Skeletal muscle satellite cell (primary cell): ENCODE results near the gene ITLN2.
"Not testable (repeated sequence)": the region's sequence is repeated elsewhere in the genome, so short reads cannot be mapped to it uniquely, and the experiment has no call there.

Experiments
- H3K27me3 ChIP-seq: 2 replicates; pipeline ENCODE4 v1.7.0; 2013; ENCODE audit warnings: low read length; ENCODE audit not compliant: control insufficient read depth, insufficient read depth
- H3K36me3 ChIP-seq: 2 replicates; pipeline ENCODE4 v1.7.0; 2013; ENCODE audit warnings: mild to moderate bottlenecking, control low read depth, low read length; ENCODE audit not compliant: insufficient read depth
- H3K4me1 ChIP-seq: 2 replicates; pipeline ENCODE4 v1.7.0; 2013; ENCODE audit warnings: low read length; ENCODE audit not compliant: control insufficient read depth, insufficient read depth
- H3K4me2 ChIP-seq: 2 replicates; pipeline ENCODE4 v1.7.0; 2013; ENCODE audit warnings: mild to moderate bottlenecking, low read length
- H3K4me3 ChIP-seq: 2 replicates; pipeline ENCODE4 v1.7.0; 2013; ENCODE audit warnings: low read length
- H3K9ac ChIP-seq: 2 replicates; pipeline ENCODE4 v1.7.0; 2013; ENCODE audit warnings: mild to moderate bottlenecking, low read depth, low read length, moderate library complexity
- H3K9me3 ChIP-seq: replicated peaks from 2 replicates; pipeline ENCODE4 v1.7.0; 2013; ENCODE audit warnings: mild to moderate bottlenecking, control low read depth, low read length

ITLN2 gene

GRCh38 chr1:160951443-160952128, 3.0 kb downstream of the ITLN2 start:
- H3K9me3 ChIP-seq: no peaks in the 10 kb centered on the region
- H3K9ac ChIP-seq: no peak overlapping the region
- no peaks in the 10 kb centered on the region for H3K4me1 ChIP-seq
- H3K27me3 ChIP-seq: peaks cover 25% of the 10 kb centered on the region
- no peak overlapping the region for H3K4me3 ChIP-seq
- no peaks in the 10 kb centered on the region for H3K36me3 ChIP-seq
- H3K4me2 ChIP-seq: no peak overlapping the region

- no peaks in the 10 kb centered on the region for H3K9me3 ChIP-seq
- H3K4me3 ChIP-seq: no peak overlapping the region
- no peaks in the 10 kb centered on the region for H3K36me3 ChIP-seq
- H3K9ac ChIP-seq: no peak overlapping the region
- no peaks in the 10 kb centered on the region for H3K4me1 ChIP-seq
- peaks cover 25% of the 10 kb centered on the region for H3K27me3 ChIP-seq
- no peak overlapping the region for H3K4me2 ChIP-seq
Measured at GRCh38 chr1:160950657-160951056, 4.0 kb downstream of the ITLN2 start.

GRCh38 chr1:160949881-160950280, 4.7 kb downstream of the ITLN2 start:
- Histone ChIP-seq H3K9me3 (no peaks in the 10 kb centered on the region), H3K9ac (no peak overlapping the region), H3K27me3 (peaks cover 25% of the 10 kb centered on the region), H3K4me1 (no peaks in the 10 kb centered on the region), H3K36me3 (no peaks in the 10 kb centered on the region), H3K4me2 (no peak overlapping the region), H3K4me3 (no peak overlapping the region)

- H3K4me1 ChIP-seq: not testable (repeated sequence)
Measured at GRCh38 chr1:160949216-160949880, 5.3 kb downstream of the ITLN2 start.

GRCh38 chr1:160947174-160947759, 7.3 kb downstream of the ITLN2 start:
- not testable (repeated sequence) for H3K9me3 ChIP-seq, H3K4me2 ChIP-seq, H3K9ac ChIP-seq, H3K36me3 ChIP-seq, H3K4me3 ChIP-seq, H3K4me1 ChIP-seq
- H3K27me3 ChIP-seq: peaks cover 15% of the 10 kb centered on the region

More at GRCh38 chr1:160949216-160949880, 5.3 kb downstream of the ITLN2 start:
- H3K4me2 ChIP-seq, H3K9me3 ChIP-seq, H3K9ac ChIP-seq, H3K4me3 ChIP-seq, H3K36me3 ChIP-seq: not testable (repeated sequence)
- peaks cover 25% of the 10 kb centered on the region for H3K27me3 ChIP-seq

GRCh38 chr1:160945881-160946280, 8.7 kb downstream of the ITLN2 start:
- H3K4me1 ChIP-seq, H3K36me3 ChIP-seq, H3K9ac ChIP-seq, H3K27me3 ChIP-seq, H3K9me3 ChIP-seq, H3K4me3 ChIP-seq, H3K4me2 ChIP-seq: not testable (repeated sequence)

- Histone ChIP-seq H3K9me3 (no peaks in the 10 kb centered on the region), H3K36me3 (no peaks in the 10 kb centered on the region), H3K4me1 (no peaks in the 10 kb centered on the region), H3K27me3 (peaks cover 6% of the 10 kb centered on the region), H3K9ac (no peak overlapping the region), H3K4me2 (no peak overlapping the region), H3K4me3 (no peak overlapping the region)
Measured at GRCh38 chr1:160945079-160945478, 9.5 kb downstream of the ITLN2 start.

- Histone ChIP-seq H3K9ac (no peak overlapping the region), H3K4me2 (no peak overlapping the region), H3K4me3 (no peak overlapping the region), H3K27me3 (peaks cover 2% of the 10 kb centered on the region), H3K9me3 (no peaks in the 10 kb centered on the region), H3K4me1 (no peaks in the 10 kb centered on the region), H3K36me3 (no peaks in the 10 kb centered on the region)
Measured at GRCh38 chr1:160942926-160943325, 11.7 kb downstream of the ITLN2 start.

- not testable (repeated sequence) for H3K4me2 ChIP-seq, H3K36me3 ChIP-seq, H3K4me3 ChIP-seq, H3K27me3 ChIP-seq, H3K9me3 ChIP-seq, H3K4me1 ChIP-seq, H3K9ac ChIP-seq
Measured at GRCh38 chr1:160936666-160937065, 17.9 kb downstream of the ITLN2 start.

GRCh38 chr1:160935527-160936258, 18.9 kb downstream of the ITLN2 start:
- no peaks in the 10 kb centered on the region for H3K27me3 ChIP-seq
- H3K36me3 ChIP-seq: no peaks in the 10 kb centered on the region
- H3K4me2 ChIP-seq: no peak overlapping the region
- no peak overlapping the region for H3K9ac ChIP-seq
- no peaks in the 10 kb centered on the region for H3K4me1 ChIP-seq
- no peak overlapping the region for H3K4me3 ChIP-seq
- no peaks in the 10 kb centered on the region for H3K9me3 ChIP-seq

- not testable (repeated sequence) for H3K4me2 ChIP-seq, H3K27me3 ChIP-seq, H3K4me1 ChIP-seq, H3K9ac ChIP-seq, H3K9me3 ChIP-seq, H3K4me3 ChIP-seq, H3K36me3 ChIP-seq
Measured at GRCh38 chr1:160933305-160933704, 21.3 kb downstream of the ITLN2 start.
